HG03565 (cell line): Measurements from ENCODE around the gene CCDC60.

Experiments used
- ATAC-seq: cut with Tn5 transposase; IDR thresholded peaks from one replicate; pipeline ENCODE4 v1.9.1; 2021; ENCODE audit warnings: mild to moderate bottlenecking, moderate library complexity; ENCODE audit not compliant: unreplicated experiment

Gene CCDC60

DNA sequence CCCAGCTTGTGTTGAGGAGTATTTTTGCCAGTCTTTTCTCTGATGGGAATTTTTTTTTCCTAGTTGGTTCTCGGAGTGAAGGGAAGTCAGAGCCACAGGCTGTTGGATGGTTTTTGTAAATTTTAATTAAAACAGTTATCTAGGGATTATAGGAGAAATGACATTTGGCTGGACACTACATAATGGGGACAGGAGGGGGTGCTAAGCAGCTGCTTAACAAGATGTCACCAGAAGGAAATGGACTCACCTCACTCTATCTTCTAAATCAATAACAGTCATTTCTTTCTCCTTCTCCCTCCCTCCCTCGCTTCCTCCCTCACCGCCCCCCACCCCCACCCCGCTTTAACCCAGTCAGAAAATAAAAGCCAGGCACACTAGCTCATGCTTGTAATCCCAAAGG, 165.7 kb downstream of the CCDC60 start:
- no peak for ATAC-seq

GRCh38 chr12:119501052-119501451, 166.5 kb downstream of the CCDC60 start:
- no peak for ATAC-seq

DNA sequence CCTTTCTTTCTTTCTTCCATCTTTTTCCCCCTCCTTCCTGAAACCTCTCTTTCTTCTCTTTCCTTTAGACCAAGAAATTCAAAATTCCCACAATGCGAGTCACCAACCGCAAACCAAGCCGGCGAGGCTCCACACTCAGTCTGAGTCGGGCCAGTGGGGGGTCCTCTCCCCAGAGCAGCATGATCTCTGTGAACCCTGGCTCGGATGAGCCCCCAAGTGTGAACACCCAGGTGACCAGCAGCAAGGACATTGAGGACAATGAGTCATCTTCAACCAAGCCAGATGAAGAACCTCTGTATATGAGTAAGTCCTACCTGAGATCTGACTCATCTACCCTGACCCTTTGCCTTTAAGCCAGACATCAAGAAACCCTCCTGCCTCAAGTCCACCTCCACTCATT, 170.5 kb downstream of the CCDC60 start:
- no peak for ATAC-seq

GRCh38 chr12:119512772-119513497, 178.4 kb downstream of the CCDC60 start:
- ATAC-seq = no peak

DNA sequence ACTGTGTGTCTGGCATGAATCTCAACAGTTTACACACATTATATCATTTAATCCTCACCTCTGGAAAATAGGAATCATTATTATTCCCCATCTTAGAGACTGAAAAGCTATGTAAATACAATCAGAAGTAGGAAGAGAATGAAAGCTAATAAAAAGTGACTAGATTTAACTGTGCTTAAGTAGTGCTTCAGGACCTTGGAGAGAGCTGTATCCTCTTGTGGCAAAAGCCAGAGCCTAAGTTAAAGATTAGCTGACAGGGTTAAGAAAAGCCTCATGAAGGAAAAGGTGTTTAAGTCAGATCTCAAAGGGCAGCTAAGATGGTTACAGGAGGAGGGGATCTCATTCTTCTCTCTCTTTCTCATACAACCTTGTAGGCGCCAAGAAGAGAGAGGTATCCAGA, 193.7 kb downstream of the CCDC60 start:
- no peak for ATAC-seq

DNA sequence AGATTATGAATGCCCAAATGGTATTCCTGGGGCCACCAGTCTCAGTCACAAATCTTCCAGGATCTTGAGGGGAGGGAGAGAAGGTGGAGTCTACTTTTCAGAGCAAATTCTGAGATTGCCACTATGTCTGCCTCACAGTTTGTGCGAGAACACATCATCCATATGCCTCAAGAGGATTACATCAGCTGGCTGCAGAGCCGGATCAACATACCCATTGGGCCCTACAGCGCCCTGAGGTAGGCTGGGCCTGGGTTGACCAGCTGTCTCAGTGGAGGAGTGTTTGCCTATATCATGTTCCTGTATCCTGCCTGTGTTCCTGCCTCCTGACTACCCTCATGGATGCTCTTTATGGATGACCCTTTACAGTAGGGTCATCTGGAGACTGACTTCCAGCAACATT, 205.9 kb downstream of the CCDC60 start:
- ATAC-seq = no peak

DNA sequence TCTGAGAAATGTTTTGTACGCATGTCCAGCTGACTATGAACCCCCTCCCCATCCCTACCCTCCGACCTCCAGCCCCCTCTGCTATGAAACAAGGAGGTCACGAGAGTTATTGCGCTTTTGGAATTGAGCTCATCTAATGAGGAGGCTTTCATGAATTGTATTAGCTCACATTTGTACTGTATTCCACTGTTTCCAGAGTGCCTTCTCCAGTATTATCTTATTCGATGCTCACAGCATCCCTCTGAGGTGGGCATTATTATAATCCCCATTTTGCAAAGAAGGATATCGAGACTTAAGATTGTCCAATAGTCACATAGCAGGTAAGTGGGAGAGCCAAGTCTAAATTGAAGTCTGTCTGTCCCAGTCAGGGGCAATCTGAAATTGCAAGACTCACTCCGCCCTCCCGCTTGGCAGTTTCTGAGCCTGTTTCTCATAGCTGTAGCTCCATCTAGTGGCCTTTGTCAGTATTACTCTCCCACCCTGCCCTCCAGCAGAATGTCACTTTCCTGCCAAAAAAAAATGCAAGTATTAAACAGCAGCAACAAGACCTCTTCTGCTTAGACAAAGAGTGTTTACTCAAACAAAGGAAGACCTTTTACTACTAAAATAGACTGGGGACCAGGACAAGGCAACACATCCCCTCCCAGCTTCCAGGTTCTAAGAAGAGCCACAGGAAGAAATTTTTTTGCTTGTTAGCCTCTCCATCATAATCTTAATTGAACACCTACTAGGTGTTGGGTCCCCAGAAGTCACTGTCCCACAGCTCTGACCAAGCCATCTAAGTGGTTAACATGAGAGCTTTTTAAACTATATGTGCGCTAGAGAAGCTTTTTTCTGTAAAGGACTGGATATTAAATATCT, 210.5 kb downstream of the CCDC60 start:
- ATAC-seq = no peak

GRCh38 chr12:119546340-119546739, 211.8 kb downstream of the CCDC60 start:
- no peak for ATAC-seq

GRCh38 chr12:119547001-119547400, 212.5 kb downstream of the CCDC60 start:
- ATAC-seq = no peak

DNA sequence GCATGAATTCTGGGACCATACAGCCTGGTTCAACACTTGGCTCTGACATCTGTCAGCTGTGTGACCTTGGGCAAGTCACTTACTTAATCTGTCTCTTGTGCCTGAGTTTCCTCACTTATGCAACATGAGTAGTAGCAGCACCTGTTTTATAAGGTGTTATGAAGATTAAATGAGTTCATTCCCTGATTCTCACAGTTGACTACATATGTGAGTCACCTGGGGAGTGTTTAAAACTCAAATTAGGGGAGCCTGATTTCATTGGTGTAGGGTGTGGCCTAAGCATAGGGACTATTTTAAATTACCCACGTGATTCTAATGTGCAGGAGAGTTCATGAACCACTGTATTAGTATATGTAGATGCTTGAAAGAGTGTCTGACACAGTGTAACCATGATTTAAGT, 222.3 kb downstream of the CCDC60 start:
- ATAC-seq = no peak

GRCh38 chr12:119565404-119565803, 230.9 kb downstream of the CCDC60 start:
- ATAC-seq = no peak

DNA sequence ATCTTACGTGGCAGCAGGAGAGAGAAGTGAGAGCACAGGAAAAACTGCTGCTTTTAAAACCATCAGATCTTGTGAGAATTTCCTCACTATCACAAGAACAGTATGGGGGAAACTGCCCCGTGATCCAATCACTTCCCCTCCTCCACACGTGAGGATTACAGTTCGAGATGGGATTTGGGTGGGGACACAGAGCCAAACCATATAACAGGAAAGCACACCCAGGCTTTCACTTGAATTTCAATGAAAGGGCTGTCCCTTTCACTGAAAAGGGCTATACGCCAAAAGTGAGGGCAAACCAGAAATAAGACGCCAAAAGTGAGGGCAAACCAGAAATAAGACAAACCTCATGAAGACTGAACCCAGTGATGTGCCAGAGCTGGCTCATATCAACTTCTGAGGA, 236.2 kb downstream of the CCDC60 start:
- no peak for ATAC-seq

DNA sequence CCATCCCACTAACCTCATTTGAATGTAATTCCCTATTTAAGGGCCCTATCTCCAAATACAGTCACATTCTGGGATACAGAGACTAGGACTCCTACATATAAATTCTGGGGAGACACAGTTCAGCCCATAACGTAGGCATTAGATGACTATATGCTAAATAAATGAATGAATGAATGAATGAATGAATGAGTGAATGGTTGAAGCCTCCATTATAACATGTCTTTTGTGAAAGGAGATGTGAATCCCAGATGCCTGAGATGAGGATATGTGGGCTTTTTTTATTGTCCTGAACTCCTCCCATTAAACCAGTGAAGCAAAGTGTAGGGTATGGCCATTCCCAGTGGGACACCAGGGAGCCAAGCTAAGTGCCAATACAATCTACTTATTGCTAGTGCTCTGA, 238.6 kb downstream of the CCDC60 start:
- ATAC-seq = no peak

- ATAC-seq = no peak
Measured at GRCh38 chr12:119574255-119574654, 239.7 kb downstream of the CCDC60 start.

- ATAC-seq = no peak
Measured at GRCh38 chr12:119576118-119576810, 241.7 kb downstream of the CCDC60 start.

GRCh38 chr12:119576915-119577314, 242.4 kb downstream of the CCDC60 start:
- ATAC-seq = no peak

DNA sequence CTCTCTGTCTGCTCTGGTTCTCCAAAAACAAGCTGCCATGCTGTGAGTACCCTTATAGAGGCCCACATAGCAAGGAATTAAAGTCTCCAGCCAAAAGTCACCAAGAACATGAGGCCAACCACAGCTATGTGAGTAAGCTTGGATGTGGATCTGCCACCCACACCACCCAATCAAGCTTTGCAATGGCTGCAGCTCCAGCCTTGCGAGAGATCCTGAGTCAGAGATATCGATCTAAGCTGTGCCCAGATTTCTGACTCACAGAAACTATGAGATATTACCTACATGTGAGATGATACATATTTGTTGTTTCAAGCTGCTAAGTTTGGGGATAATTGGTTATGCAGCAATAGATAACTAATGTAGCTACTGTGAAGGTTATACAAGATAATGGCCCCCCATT, 243.6 kb downstream of the CCDC60 start:
- no peak for ATAC-seq

GRCh38 chr12:119589097-119589496, 254.6 kb downstream of the CCDC60 start:
- ATAC-seq = no peak

GRCh38 chr12:119589634-119590033, 255.1 kb downstream of the CCDC60 start:
- ATAC-seq = no peak
